Left forelimb (tissue), 1 donor: ENCODE data around the gene NRDC.
"Not testable (repeated sequence)": the region's sequence is repeated elsewhere in the genome, so short reads cannot be mapped to it uniquely, and the experiment has no call there.

Source experiments
- DNase-seq: peaks from one replicate; pipeline ENCODE4 v3.0.0-alpha.2; 2018; ENCODE audit warnings: low spot score

The NRDC gene

DNA sequence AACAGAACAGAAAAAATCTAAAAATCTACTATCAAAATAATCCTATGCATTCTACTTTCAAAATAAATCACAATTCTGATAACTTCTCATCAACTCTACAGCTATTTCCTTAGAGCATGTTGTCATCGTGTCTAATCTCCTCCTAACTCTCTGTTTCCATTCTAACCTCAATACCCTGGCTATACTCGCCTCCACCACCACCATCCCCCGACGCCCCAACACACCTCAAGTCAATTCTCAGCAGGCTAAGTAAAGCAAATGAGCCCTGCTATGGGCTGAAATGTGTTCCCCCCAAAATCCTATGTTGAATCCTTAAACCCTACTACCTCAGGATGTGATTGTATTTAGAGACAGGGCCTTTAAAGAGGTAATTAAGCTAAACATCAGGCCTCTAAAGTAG, 34.6 kb downstream of the NRDC start:
- no peak for DNase-seq

- DNase-seq: no peak
Observed at GRCh38 chr1:51842261-51842660, 36.3 kb downstream of the NRDC start.

GRCh38 chr1:51840743-51841461, 37.6 kb downstream of the NRDC start:
- DNase-seq: no peak

GRCh38 chr1:51840182-51840581, 38.3 kb downstream of the NRDC start:
- DNase-seq: no peak

- DNase-seq: no peak
Observed at GRCh38 chr1:51839094-51839493, 39.4 kb downstream of the NRDC start.

GRCh38 chr1:51837243-51837642, 41.3 kb downstream of the NRDC start:
- no peak for DNase-seq

DNA sequence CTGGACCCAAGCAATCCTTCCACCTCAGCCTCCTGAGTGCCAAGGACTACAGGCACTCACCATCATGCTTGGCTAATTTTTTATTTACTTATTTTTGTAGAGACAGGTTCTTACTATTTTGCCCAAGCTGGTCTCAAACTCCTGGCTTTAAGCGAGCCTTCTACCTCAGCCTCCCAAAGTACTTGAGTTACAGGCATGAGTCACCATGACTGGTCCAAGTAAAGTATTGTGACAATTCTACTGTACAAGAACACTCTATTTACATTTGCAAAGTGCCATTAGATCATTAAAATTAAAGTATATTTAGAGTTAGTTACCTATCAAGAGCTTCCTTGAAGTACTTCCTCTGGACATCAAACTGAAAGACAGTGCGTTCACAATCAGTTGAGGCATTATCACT, 44.8 kb downstream of the NRDC start:
- no peak for DNase-seq

DNA sequence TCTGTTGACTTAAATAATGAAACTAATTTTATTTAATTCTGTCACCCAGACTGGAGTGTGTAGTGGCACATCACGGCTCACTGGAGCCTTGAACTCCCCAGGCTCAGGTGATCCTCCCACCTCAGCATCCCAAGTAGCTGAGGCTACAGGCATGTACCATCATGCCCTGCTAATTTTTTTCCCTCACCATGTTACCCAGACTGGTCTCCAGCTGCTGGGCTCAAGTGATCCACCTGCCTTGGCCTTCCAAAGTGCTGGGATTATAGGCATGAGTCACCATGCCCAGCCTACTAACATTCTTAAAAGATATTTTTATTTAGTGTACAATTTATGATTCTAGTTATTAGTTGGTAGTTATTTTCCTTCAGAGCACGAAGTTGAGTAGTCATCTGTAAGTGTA, 49.5 kb downstream of the NRDC start:
- no peak for DNase-seq

GRCh38 chr1:51819810-51820209, 58.7 kb downstream of the NRDC start:
- DNase-seq: no peak

DNA sequence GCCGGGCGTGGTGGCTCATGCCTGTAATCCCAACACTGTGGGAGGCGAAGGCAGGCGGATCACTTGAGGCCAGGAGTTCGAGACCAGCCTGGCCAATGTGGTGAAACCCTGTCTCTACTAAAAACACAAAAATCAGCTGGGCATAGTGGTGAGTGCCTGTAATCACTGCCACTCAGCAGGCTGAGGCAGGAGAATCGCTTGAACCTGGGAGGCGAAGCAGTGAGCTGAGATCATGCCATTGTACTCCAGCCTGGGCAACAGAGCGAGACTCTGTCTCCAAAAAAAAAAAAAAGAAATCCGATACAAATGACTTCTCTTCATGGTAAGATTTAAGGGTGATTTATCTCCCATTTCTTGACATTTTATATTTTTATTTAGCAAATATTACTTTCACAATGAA, 59.5 kb downstream of the NRDC start:
- not testable (repeated sequence) for DNase-seq

DNA sequence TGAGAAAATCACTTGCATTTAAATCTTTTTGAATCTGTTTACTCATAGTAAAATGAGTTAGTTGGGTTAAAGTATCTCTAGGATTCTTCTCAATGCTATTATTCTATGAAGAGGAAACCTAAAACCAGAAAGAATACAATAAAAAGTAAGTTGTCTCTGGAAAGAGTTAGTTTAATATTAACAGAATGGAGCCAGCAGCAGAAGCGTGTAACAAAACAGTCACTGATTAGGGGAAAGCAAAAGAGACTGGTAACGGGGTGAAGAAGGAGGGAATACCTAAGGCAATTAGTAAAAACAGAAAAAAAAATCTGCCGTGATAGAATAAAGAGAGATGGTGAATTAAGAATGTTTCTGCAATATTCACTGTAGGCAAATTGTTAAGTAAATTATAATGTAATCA, 60.0 kb downstream of the NRDC start:
- DNase-seq: no peak

GRCh38 chr1:51814513-51814912, 64.0 kb downstream of the NRDC start:
- no peak for DNase-seq

GRCh38 chr1:51799372-51799771, 79.2 kb downstream of the NRDC start:
- DNase-seq: no peak

GRCh38 chr1:51794868-51795267, 83.7 kb downstream of the NRDC start:
- no peak for DNase-seq

DNA sequence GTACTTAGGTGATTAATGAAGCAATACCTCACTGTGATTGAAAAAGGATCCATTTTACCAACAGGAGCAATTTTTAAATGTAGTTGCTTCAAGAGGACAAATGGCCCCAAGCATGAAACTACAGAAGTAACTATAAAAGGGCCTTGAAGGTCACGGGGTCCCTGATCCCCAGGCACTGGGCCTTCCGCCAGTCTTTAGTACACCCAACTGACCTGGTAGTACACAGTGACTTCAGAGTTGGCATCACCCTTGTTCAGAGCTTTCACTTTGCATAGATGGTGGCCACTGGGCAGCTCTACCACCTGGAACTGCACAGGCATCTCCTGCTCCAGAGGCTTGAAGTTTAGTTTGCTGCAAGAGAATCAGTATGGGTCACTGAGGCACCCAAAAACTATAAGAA, 84.3 kb downstream of the NRDC start:
- no peak for DNase-seq

GRCh38 chr1:51792864-51793263, 85.7 kb downstream of the NRDC start:
- DNase-seq: no peak

- DNase-seq: no peak
Observed at GRCh38 chr1:51791888-51792287, 86.6 kb downstream of the NRDC start.

- no peak for DNase-seq
Observed at GRCh38 chr1:51790385-51790784, 88.1 kb downstream of the NRDC start.

DNA sequence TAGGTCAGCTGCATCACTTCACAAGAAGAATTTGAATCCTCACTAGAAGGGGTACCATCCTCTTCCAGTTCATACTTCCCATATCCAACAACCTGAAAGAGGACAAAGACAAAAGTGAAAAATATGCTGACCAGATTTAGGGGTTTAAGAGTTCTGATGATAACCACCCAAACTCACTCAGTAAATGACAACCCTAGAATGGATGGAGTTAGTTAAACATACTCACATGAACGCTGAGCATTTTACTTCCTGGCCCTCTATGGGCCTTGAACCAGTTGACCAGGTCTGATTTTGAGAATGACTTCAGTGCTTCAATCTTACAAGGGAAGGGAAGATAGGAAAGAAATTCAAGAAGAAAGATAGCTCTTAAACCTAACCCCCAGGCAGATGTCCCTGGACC, 89.2 kb downstream of the NRDC start:
- DNase-seq: no peak

GRCh38 chr1:51788938-51789337, 89.6 kb downstream of the NRDC start:
- DNase-seq: no peak

- no peak for DNase-seq
Observed at GRCh38 chr1:51784997-51785421, 93.5 kb downstream of the NRDC start.

DNA sequence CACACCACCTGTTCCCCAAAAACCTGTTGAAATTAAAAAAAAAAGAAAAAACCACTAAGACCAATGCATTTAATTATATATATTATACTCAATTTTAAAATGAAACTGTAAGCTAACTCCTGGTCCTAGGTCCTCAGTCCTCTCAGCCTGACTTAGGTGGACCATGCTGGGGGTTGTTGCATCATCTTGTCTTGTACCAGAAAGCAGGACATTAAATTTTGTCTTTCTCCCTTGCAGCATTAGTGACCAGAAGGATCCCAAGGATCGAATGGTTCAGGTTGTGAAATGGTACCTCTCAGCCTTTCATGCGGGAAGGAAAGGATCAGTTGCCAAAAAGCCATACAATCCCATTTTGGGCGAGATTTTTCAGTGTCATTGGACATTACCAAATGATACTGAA, 97.6 kb downstream of the NRDC start:
- no peak for DNase-seq

DNA sequence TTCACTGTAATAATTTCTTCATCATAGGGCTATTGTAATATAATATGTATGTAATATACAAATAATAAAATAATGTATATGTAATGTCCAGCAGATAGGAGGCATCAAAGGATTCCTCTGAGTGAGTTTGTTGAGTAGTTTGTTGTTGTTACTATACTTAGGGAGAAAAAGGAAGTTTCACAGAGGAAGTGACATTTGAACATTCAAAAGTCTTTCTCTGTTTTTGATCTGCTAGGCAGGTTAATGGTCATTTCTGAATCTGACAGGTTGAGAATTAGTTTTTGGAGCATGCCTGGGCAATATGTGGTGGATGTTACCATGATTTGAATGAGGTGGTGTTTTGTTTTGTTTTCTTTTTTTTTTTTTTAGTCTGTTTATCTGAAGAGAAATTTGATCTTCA, 102.1 kb downstream of the NRDC start:
- no peak for DNase-seq

GRCh38 chr1:51768971-51769588, 109.4 kb downstream of the NRDC start:
- no peak for DNase-seq
